HG03558 (cell line): Measurements from ENCODE around the gene FRMD4A.

Experiments used
- ATAC-seq: cut with Tn5 transposase; IDR thresholded peaks from one replicate; pipeline ENCODE4 v1.9.1; 2021; ENCODE audit warnings: moderate number of reproducible peaks; ENCODE audit not compliant: unreplicated experiment; ENCODE audit errors: extremely low read depth

The FRMD4A gene

DNA sequence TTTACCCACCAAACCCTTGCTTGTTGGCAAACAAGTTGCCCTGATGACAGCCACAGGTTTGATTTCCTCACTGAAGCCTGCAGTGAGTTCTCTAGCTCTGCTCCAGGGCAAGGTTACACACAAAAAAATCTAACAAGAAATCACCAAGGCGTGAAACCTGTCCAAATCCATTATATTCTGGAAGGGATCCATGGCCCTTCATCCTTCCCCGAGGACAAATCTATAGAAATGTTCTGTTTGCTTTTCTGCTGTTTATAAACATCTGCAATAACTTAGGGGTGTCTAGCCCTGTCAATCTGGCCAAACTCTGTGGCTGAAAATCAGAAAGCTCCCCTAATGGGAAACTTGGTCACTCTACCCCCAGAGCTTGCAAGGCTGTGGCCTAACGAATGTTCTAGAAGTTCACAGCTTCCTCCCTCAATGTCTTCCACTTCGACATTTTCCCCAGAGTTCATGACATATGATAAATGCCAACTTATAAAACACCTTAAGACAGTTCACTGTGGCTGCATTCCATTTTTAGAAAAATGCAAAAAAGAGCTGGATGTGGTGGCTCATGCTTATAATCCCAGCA, 579.4 kb downstream of the FRMD4A start:
- no peak for ATAC-seq

DNA sequence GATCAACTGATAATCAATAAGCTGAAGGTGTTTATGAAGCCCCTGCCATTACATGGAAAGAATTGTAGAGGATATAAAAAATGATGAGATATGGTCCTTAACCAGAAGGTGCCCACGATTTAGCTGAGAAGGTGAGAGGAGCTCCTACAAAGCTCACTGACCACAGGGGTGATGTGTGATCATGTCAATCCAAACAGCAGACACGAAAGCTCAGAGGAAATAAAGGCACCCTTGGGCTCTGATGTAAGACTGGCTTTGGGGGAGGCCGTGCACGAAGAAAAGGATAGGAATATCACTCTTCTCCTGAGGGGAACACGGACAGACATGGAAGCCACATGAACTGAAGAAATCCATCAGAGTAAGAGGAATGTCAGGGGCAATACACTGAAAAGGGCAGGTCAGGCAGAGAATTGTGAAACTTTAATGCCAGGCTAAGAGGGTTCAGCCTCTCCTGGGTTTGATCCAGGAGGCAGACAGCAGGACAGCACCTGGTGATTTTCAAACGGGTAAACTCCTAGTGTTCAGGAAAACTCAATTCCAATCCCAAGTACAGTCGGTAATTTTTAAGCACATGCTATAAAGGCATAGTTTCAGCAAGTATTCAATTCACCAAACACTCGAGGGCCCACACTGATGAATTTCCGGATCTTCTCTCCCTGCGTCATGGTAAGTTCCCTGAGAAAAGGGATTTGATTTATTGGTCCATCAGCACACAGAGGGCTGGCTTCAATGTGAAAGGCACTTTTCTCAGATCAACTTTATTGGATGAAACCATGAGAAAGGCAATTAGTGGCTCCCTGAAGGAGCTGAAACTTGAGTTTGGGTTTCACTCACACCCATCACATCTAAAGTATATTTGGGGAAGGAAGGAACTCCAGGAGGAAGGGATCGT, 580.2 kb downstream of the FRMD4A start:
- no peak for ATAC-seq

DNA sequence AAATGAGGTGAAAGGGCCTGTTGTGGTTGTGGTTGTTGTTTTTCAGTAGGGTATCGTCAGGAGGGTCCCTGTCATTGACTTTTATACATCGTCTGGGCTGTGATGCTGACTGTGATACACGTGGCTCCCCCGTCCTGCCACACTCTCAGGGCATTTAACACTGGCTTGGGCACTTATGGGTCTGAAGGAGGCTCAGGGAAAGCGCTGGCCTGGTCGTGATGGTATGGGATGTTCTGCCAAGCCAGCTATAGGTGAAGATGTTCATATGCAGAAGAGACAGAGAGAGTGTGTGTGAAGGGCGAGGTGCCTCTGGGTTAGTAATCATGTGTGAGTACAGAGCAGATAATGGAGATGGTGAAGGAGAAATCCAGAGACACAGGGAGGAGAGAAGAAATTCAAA, 585.5 kb downstream of the FRMD4A start:
- ATAC-seq = no peak

DNA sequence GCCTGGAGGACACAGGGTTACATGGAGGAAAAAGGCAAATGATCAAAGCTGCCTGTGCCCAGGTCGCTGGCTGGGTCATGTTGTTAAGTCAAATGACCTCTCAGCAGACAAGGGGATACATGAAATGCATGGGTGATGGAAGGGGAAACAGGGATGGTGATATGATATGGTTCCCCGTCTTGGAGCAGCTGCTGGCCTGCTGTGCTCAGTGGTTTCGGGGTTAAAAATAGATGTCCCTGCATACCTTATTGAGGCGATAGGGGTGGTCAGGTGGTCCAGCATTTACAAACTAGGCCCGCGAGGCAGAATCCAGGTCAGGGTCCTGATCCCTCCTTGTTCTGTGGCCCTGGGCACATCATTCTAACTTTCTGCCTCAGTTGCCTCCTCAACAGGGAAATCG, 586.8 kb downstream of the FRMD4A start:
- no peak for ATAC-seq

DNA sequence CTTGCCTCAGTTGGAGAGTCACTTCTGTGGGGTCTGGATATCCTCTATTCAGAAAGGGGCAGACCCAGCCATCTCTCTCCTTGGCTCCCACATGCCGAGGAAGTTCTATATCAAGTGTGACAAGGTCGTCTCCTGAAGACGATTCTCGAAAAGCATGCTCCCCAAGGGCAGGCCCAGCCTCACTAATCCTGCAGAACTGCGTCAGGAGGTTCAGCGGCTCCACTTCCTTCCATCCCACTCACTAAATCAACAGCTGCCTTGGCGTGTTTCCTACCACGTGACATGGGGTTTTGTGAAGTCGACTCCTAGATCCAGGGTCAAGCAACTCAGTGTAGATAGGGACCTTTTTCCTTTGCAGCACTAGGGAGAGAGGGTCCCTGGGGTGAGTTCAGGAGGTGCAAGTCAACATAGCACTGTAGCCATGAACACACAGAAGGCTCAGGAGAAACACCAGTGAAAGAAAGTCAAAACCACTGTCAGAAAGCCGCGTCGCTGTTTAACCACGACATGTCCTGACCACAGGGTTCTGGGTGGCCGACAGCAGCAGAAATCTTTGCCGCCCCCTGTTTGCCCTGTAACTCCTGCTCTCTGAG, 587.5 kb downstream of the FRMD4A start:
- ATAC-seq = no peak

DNA sequence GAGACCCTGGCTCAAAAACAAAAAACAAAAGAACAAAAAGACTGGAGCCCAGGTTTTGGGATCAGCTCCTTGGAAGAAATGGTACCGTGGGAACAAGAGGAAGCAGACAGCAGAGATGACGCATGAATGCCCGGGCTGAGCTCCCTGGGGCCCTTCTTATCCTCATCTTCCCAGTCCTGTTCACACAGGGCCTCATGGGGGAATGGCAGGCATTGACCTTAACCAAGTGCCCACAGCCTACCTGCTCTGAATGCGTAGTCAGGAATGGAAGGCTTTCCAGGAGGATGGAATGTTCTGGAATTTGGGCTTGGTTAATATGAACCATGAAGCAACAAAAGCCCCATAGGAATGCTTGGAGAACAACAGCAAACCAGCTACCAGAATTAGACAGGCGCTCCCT, 589.3 kb downstream of the FRMD4A start:
- no peak for ATAC-seq

DNA sequence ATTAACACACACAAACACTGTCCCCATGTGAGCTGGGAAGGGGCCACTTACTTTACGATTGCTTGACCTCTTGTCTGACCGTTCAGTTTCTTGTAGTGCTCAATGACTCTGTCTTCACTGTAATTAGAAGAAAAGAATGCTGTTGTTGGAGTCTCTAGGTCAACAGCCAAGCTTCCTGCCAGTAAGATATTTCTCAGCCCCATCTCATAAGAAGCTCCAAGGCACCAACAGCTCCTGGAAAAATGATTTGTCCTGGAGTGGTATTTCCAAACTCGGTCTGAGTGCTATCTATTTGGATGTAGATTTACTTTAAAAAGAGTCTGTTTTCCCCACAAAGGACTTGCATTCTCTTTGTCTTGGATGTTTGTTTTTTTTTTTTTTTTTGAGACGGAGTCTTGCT, 590.3 kb downstream of the FRMD4A start:
- ATAC-seq = no peak

DNA sequence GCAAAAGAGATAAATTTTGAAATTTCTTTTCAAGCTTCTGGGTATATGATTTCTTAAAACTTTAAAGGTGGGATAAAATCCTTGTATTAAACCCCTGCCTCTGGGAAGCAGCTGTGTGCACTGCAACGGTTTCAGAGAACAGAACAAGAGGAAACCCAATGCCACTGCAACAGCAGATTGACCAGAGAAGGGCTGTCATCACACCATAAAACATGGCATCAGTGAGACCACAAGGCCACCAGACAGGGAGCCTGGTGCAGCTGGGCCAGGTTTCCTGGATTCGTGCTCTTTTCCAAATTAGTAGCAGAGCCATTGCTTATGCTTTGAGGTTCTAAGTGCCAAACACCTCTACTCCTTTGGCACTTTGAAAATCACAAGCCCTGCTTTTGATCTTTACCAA, 591.5 kb downstream of the FRMD4A start:
- no peak for ATAC-seq

DNA sequence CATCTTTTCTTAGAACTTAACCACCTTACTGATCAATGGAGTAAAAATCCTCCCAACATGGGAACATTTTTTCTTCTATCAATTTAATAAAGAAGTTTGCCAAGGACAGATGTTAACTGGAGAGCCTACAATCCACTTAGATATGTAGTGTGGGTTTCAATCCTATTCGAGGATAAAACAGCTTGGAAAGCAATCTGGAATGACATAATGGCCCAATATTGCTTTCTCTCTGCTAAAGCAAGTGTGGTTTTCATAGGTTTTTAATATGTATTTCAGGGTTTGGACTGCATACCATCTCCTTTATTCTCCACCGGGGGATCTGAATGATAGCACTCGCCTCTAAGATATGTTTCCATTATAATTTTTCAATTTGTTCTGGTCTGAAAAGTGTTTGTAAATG, 594.2 kb downstream of the FRMD4A start:
- no peak for ATAC-seq

DNA sequence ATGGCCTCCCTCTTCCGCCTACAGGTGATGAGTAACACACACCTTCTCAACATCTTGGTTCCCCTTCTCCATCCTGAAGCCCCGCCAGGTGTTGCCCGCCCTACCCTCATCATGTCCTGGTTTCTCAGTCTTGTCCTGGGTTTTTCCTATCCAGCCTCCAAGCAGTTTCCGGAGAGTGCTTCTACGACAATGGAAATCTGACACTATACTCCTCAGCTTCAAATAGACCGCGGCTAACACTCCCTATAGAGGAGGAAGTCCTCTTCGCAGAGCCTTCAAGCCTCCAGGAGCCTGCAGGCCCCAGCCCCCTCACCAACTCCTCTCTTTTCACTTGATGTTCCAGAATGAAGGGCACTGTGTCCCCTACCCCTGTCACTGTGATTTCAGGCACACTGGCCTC, 596.6 kb downstream of the FRMD4A start:
- ATAC-seq = no peak

DNA sequence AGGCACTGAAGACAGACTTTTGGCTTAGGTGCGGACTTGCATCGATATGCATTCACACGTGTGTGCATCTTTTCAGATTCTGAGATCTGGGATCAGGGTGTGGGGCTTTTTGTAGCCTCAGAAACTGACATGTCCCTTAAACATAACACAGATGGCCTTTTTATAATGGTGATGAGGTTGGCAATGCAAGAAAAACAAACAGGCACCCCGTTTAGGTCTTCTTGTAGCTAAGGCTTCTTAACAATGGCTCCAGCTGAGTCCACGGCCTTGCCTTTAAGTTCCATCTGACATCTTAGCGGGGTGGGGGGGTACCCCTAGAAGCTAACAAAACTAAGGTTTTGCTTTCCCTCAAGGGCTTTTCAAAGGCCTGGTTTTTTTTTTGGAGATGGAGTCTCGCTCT, 597.7 kb downstream of the FRMD4A start:
- no peak for ATAC-seq

DNA sequence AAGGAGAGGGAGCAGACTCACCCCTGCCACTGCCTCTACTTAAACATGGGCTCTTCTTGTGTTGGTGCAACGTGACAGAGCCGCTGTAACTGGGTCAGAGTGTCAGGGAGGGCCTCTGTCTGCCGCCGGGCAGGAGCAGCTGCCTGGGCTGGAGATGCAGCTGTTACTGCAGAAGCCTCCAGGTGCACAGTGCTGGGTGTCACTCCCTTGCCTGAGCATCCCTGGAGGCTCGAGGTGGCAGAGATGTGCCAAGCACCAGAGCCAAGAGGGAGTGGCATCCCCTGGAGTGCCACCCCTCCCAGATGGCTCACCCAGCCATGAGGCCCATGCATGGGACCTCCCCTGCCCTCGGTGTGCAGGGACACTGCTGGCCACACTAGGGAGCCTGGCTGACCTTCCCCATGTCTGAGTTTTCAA, 598.3 kb downstream of the FRMD4A start:
- ATAC-seq = no peak

DNA sequence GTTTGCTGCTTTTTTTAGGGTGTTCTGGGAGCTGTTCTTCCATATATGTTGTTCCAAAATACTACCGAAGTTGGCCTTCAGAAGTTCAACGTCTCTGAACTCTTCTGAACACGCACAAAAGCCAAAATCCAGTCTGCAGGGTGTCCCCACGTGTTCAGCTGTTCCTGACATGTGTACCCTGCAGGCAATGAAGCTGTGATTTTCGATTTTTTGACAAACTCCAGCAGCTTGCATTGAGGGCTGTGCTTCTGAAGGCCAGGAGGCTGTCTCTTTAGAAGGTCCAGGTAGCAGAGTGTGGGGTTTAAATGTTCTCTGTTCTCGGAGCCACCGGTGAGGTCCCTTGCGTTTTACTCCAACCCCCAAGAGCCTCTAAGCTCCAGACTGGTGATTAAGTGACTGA, 598.9 kb downstream of the FRMD4A start:
- ATAC-seq = no peak

DNA sequence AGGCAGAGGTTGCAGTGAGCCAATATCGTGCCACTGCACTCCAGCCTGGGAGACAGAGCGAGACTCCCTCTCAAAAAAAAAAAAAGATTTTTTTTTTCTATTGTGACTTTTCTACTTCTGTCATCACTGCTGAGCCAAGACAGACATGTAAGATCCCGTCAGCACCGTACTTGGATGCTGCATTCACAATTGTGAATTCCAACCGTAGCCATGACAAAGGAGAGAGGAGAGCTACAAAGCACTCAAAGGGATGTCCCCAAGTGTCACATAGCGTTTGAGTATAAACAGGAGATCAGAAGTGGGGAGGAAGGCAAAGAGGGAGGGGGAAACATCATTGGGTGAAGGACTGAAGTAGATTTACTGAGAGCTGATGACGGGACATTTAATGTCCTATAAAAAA, 599.8 kb downstream of the FRMD4A start:
- ATAC-seq = no peak

DNA sequence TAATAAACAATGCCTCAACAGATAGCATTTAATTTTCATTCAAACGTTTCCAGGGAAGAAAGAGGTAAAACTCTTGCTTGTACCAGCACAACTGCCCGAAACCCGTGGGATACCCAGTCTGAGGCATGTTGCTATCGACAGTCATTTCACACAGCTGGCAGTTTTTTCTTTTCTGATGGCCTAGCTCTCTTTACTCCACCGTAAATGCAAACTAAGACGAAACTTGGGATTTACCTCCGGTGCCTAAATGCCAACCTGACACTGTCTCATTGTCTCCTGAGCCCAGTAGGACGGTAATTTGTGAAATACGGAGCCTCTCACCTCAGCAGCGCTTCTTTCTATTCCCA, 600.4 kb downstream of the FRMD4A start:
- no peak for ATAC-seq

DNA sequence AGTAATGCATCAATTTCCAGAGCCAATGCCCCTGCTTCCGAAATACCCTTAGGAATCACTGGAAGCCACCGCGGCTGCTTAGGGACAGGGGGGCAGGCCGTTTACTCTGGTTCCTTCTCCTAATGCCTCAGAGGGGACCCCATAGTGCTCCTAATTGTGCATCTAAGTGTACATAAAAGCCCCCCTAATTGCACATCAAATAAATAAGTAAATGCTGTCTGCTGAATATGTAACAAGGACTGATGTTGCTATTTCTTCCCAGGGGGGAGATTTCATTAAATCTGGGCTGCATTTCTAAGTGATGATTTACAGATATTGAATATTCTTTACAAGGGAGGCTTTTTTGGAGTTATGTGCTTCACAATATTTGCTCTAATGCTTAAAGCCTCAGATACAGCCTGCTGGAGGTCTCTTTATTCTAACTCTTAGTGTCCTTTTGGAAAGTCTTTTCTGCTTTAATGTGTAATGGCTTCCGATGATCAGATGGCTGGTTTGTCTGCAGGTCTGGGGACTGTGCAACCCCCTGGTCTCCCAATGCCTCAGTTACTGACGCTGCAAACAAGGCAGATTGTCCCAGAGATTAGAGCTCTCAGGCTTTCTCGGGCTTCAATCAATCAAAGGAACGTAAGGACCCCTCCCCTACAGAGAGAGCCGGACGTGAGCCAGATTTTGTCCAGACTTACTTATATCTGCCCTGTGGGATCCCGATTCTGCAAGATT, 601.0 kb downstream of the FRMD4A start:
- ATAC-seq = no peak

DNA sequence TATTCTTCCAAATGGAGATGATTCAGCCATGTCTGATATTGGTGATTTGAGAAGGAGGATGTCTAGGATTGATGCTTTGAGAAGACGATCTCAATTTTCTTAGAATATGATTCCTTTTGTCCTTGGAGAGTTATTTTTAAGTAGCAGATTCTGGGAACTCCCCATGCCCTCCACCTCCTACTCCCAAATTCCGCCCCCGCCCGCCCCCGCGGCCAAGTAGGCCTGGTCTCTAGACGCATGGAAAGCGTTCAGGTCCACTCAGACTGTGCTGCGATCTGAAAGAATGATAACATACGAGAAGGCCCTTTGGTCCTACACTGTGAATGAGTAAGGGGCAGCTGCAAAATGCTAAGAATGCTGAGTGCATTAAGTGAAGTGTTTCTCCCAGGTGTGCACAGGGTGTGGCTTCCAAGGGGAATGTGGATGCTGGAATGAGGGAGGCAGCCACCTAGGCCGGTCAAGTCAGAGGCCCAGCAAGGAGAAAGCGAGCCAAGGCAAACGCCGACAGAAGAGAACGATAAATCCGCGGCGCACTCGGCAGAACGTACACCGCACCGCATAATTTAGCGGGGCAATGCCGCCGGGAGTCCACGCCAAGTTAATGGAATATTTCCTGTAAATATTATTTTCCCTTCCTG, 601.7 kb downstream of the FRMD4A start:
- no peak for ATAC-seq

DNA sequence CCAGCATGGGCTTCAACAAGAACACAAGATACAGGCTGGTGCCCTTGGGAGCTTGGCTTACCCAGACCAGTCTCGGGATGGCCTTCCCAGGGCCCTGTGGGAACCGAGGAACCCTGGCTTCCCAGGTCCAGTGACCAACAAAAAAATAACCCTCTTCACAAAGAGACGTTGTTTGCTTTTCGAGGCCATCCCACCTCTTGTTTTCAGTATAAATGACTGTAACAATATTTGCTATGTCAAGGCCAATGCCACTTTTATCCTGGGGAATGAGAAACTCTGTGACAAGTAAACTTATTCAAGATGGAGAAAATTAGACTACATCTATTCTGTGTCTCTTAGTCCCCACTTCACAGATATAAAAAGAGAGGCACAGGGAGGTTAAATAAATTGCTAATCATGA, 605.1 kb downstream of the FRMD4A start:
- ATAC-seq = no peak

DNA sequence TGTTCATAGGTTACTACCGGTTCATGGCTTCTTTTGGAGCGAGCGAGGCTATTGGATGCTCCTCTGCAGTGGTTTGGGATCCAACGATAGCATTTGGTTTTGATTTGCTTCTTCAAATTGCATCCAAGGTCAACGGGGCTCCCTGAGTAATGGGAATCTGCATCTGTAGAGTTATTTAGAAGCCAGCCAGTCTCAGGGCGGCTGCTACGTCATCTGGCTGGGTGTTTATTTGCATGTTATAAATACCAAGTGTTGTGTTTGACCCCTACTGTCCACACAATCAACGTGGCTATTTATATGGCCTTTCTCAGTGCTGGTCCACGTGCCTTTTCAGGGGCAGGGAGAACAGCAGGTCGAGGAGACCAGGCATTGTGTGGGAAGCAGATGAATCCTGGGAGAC, 606.2 kb downstream of the FRMD4A start:
- ATAC-seq = no peak

DNA sequence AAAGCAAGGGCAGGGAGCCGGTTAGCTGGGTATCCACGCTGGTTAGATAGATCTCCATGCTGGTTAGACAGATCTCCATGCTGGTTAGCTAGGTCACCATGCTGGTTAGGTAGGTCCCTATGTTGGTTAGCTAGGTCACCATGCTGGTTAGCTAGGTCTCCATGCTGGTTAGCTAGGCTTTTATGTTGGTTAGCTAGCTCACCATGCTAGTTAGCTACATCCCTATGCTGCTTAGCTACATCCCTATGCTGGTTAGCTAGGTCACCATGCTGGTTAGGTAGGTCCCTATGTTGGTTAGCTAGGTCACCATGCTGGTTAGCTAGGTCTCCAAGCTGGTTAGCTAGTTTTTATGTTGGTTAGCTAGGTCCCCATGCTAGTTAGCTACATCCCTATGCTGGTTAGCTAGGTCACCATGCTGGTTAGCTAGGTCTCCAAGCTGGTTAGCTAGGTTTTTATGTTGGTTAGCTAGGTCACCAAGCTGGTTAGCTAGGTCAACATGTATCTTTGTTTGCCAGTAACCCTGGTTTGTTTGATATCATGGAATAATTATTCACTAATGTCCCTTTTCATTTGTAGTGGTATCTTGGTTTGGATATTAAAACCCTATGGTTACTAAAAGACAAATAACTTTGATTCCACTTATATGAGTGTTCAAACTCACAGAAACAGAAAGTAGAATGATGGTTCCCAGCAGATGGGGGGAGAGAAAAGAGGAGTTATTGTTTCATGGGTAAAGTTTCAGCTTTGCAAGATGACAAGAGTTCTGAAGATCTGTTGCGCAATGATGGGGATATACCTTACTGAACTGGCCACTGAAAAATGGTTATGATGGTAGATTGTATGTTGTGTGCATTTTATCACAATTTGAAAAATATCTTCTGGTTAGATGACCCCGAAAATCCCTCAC, 607.7 kb downstream of the FRMD4A start:
- no peak for ATAC-seq
